ENCODE data around the gene BNIP3.

GRCh38 chr10:131981429-131982184 lies at the start of gene BNIP3:
- TF ChIP-seq CTCF (IDR thresholded peaks at IDR 0.05) = no peak
- TF ChIP-seq POLR2A (IDR thresholded peaks at IDR 0.05) = peak; percentile 85 to 94

All from uterus (tissue), 2 donors.